PC-9 (cell line): ENCODE data around the gene ACTR10. TPM values are rescaled to one million over a fixed set of nuclear protein-coding genes. Genes with fewer than 3 reads are reported as not detected.
A peak's percentile ranks its signal among the peaks of the same experiment; 100 is the strongest.

Experiments
- BruUV-seq: library from RNA; stranded (reverse); fragments of 400-500 nt; replicated peaks from 2 replicates; lab custom pipeline; 2021; lab: Mats Ljungman, UMichigan
- CTCF ChIA-PET: fragments of 300-600 bp; sonication (Branson Sonifier 250); formaldehyde crosslinking; loops from one replicate; lab custom pipeline; 2022; ENCODE audit warnings: antibody characterized with exemption; lab: Charles Lee
- POLR2A ChIA-PET: fragments of 300-600 bp; sonication (Branson Sonifier 250); formaldehyde crosslinking; loops from one replicate; lab custom pipeline; 2022; ENCODE audit warnings: antibody characterized with exemption; ENCODE audit not compliant: unreplicated experiment; lab: Charles Lee
- DNase-seq, 2 experiments: peaks; one replicate each; pipeline versions ENCODE4 v3.0.0 to v3.0.0-alpha.2; 2015 to 2022; ENCODE audit warnings: mixed read lengths in 1 of 2
- H2AFZ ChIP-seq: fragments of 200-600 bp; sonication (generic); 2 replicates; pipeline ENCODE4 v1.8.1; 2017; ENCODE audit warnings: antibody characterized with exemption
- H3F3A ChIP-seq: fragments of 200-600 bp; sonication (generic); 2 replicates; pipeline ENCODE4 v1.8.1; 2017; ENCODE audit warnings: antibody characterized with exemption, mild to moderate bottlenecking, low read depth; ENCODE audit not compliant: insufficient read depth
- H3K27ac ChIP-seq: fragments of 200-600 bp; sonication (generic); 2 replicates; pipeline ENCODE4 v1.6.1; 2016; ENCODE audit warnings: mixed run types
- H3K27me3 ChIP-seq: fragments of 200-600 bp; sonication (generic); 2 replicates; pipeline ENCODE4 v1.6.1; 2016; ENCODE audit warnings: low read depth, mixed run types; ENCODE audit not compliant: insufficient read depth
- H3K36me3 ChIP-seq: fragments of 200-600 bp; sonication (generic); 2 replicates; pipeline ENCODE4 v1.6.1; 2016; ENCODE audit warnings: low read depth, mixed run types
- H3K4me1 ChIP-seq: fragments of 200-600 bp; sonication (generic); replicated peaks from 2 replicates; pipeline ENCODE4 v1.6.1; 2016; ENCODE audit warnings: mixed run types; ENCODE audit not compliant: insufficient read depth
- H3K4me2 ChIP-seq: fragments of 200-600 bp; sonication (generic); 2 replicates; pipeline ENCODE4 v1.6.1; 2017; ENCODE audit warnings: mixed run types
- H3K4me3 ChIP-seq: fragments of 200-600 bp; sonication (generic); 2 replicates; pipeline ENCODE4 v1.6.1; 2016; ENCODE audit warnings: mixed run types
- H3K79me2 ChIP-seq: fragments of 200-600 bp; sonication (generic); 2 replicates; pipeline ENCODE4 v1.6.1; 2017; ENCODE audit warnings: low read depth, mixed run types
- H3K9me2 ChIP-seq: fragments of 200-600 bp; sonication (generic); 2 replicates; pipeline ENCODE4 v1.8.1; 2017; ENCODE audit warnings: mild to moderate bottlenecking; ENCODE audit not compliant: insufficient read depth
- H3K9me3 ChIP-seq: fragments of 200-600 bp; sonication (generic); 2 replicates; pipeline ENCODE4 v1.8.1; 2016; ENCODE audit warnings: low read depth; ENCODE audit not compliant: insufficient read depth
- H4K20me1 ChIP-seq: fragments of 200-600 bp; sonication (generic); 2 replicates; pipeline ENCODE4 v1.8.1; 2017; ENCODE audit not compliant: insufficient read depth
- EZH2 ChIP-seq: fragments of 200-600 bp; sonication (generic); IDR thresholded peaks from 2 replicates; pipeline ENCODE4 v1.8.0; 2017; ENCODE audit warnings: antibody characterized with exemption, low read depth
- intact Hi-C: fragments of 100-400 bp; cut with micrococcal nuclease; formaldehyde crosslinking; loops from one replicate; pipeline ENCODE4 v1.10.0; 2022; ENCODE audit not compliant: unreplicated experiment
- total RNA-seq: library from RNA; stranded (reverse); gene quantifications from 2 replicates; pipeline ENCODE4 v1.2.3, GENCODE V29; 2021
- TF ChIP-seq, protein P1 (sequence below): fragments of 200-600 bp; sonication (generic); conservative IDR thresholded peaks from 2 replicates; pipeline ENCODE4 v1.6.1; 2017; ENCODE audit warnings: mixed run types, antibody characterized with exemption, mild to moderate bottlenecking, moderate library complexity

ACTR10 gene
- total RNA-seq, 1 experiment from 2014 or later: 36.3 TPM

DNA sequence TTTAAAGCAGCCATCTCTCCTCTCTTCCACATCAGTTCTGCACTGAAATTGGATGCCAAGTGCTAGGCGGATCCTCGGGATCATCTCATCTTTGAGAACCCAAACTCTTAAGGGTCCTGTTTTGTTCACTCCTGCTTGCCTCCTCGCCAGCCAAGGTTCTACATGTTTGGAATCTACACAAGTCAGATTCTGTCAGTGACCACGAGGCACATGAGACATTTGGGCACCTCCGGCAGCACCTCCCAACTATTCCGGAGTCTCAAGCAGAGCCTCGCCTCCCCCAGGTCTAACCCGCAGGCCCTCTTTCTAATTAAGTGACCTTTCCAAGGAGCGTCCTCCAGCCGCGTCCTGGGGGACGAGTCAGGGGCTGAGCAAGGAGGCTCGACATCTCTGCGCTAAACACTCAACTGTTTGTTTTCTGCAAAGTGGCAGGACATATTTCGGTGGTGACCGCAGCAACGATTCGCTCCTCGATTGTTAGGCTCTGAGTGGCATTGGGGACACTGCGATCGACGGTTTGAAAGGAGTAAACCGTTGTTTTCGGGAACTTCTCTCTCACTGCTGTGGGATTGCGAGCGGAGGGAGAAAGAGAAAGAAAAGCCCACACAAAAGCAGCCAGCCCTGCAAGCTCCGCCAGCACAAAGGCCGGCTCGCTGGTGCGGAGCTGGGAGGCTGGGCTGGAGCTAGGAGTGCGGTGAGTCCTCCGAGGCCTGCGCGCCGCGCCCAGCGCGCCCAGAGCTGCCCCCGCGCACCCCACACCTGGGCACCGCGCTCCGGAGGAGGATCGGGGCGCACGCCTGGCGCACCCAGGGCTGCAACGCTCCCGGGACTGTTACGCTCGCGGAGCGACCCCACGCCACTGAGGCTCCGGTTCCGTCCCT, 48.6 kb upstream of the ACTR10 start:
- TF ChIP-seq, protein P1, sequence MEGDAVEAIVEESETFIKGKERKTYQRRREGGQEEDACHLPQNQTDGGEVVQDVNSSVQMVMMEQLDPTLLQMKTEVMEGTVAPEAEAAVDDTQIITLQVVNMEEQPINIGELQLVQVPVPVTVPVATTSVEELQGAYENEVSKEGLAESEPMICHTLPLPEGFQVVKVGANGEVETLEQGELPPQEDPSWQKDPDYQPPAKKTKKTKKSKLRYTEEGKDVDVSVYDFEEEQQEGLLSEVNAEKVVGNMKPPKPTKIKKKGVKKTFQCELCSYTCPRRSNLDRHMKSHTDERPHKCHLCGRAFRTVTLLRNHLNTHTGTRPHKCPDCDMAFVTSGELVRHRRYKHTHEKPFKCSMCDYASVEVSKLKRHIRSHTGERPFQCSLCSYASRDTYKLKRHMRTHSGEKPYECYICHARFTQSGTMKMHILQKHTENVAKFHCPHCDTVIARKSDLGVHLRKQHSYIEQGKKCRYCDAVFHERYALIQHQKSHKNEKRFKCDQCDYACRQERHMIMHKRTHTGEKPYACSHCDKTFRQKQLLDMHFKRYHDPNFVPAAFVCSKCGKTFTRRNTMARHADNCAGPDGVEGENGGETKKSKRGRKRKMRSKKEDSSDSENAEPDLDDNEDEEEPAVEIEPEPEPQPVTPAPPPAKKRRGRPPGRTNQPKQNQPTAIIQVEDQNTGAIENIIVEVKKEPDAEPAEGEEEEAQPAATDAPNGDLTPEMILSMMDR: no peak
- no peak for TF ChIP-seq EZH2
- Histone ChIP-seq H4K20me1 (no peaks in the 10 kb centered on the region), H3K36me3 (no peaks in the 10 kb centered on the region), H3K4me2 (peak overlapping the region; percentile 100), H3K27ac (no peak overlapping the region), H3K79me2 (no peaks in the 10 kb centered on the region), H3K9me3 (no peaks in the 10 kb centered on the region; the same call in 1 of the 2 replicates), H3F3A (no peaks in the 10 kb centered on the region), H3K27me3 (peaks cover 56% of the 10 kb centered on the region), H3K4me1 (peaks cover 7% of the 10 kb centered on the region), H2AFZ (peak overlapping the region; percentile 81), H3K4me3 (peak overlapping the region; percentile 85), H3K9me2 (no peaks in the 10 kb centered on the region)
- ChIA-PET POLR2A (no interaction called here), CTCF (no interaction called here)
- BruUV-seq: no TSS peak
- no peak for DNase-seq
- intact Hi-C loops: no loop called here

DNA sequence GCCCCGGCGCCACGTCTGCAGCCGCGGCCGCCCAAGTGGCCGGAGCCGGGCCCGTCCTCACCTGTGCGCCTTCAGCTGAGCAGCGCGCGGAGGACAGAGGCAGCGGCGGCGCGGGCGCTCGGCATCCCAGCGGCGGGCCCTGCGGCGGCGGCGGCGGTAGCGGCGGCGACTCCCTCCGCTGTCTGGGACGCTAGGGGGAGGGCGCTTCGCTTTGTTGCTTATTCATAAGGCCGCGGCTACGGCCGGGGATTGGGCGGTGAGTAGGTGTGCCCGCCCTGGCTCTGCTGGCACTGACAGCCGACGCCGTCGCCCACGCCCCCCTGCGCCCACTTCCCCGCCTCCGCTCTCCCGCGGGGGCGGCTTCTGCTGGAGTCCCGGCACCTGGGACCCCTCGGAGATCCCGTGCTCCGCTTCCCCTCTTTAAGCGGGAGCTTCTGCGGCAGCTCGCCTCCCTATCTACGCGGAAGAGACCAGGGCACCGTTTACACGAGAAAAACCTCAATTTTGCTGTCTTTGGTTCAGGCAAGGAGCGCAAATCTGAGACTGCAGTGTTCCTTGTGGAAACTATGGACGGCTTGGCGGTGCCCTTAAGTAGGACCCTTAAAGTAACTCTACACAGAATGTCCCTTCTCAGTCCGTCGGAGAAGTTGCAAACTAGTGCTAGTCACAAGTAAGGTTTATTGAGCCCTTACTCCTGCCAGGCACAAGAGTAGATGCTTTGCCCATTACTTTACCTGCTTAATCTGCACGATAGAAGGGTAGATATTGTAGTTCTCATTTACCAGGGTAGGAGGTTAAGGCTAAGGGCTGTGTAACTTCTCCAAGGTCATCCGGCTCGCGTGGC, 47.7 kb upstream of the ACTR10 start, which contains the start of gene ARMH4:
TSS of gene ARMH4 (minus strand) at position 200 of the 844 bp plus-strand sequence. CDS start 12,855 bp downstream, outside the sequence.
- H3K4me2 ChIP-seq: peak within 1 kb of the TSS; percentile 100
- intact Hi-C loops: no loop called here
- no peaks in the 10 kb centered on the region; the same call in 1 of the 2 replicates for H3K9me2 ChIP-seq
- H2AFZ ChIP-seq: peak within 1 kb of the TSS; percentile 81
- H3K27me3 ChIP-seq: peaks cover 54% of the 10 kb centered on the region
- peaks cover 7% of the 10 kb centered on the region for H3K4me1 ChIP-seq
- no peaks in the 10 kb centered on the region for H3K36me3 ChIP-seq
- ChIA-PET POLR2A (no interaction called here), CTCF (no interaction called here)
- no TSS peak for BruUV-seq
- no peaks in the 10 kb centered on the region; the same call in 1 of the 2 replicates for H3K9me3 ChIP-seq
- H3K4me3 ChIP-seq: peak within 1 kb of the TSS; percentile 85
- TF ChIP-seq EZH2: no peak
- TF ChIP-seq, protein P1: no peak
- no peaks in the 10 kb centered on the region for H3K79me2 ChIP-seq
- H3K27ac ChIP-seq: no peak within 1 kb of the TSS
- no peaks in the 10 kb centered on the region for H3F3A ChIP-seq
- DNase-seq: peak; percentile 60 to 66
- H4K20me1 ChIP-seq: no peaks in the 10 kb centered on the region

DNA sequence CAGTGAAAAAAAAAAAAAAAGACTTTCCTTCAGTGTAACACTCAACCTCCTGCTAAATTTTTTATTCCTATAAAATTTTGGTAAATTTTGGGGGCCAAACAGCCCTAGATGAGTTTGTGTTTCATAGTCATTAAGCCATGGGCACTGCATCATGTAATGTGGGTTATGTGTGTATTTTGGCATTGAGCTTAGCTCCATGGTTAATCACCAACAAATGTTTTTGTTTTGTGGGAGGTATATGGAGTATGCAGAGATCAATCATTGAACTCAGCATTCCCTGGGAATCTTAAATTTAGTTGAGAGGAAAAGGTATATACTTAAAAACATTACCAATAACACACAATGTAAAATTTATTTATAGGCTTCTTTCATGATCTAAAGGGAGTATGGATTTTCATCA, 39.4 kb upstream of the ACTR10 start:
- no peaks in the 10 kb centered on the region for H3F3A ChIP-seq
- no peak for TF ChIP-seq EZH2
- TF ChIP-seq, protein P1: no peak
- ChIA-PET POLR2A (no interaction called here), CTCF (interaction anchor here (0.7 kb wide), 1 partner anchor 1329 kb away, joined by 6 read pairs; no protein-coding TSS in a partner anchor)
- no TSS peak for BruUV-seq
- H3K4me3 ChIP-seq: no peak overlapping the region
- no peaks in the 10 kb centered on the region; the same call in 1 of the 2 replicates for H3K9me2 ChIP-seq
- H3K4me1 ChIP-seq: no peaks in the 10 kb centered on the region
- no peaks in the 10 kb centered on the region for H3K79me2 ChIP-seq
- DNase-seq: no peak
- no peak overlapping the region for H3K4me2 ChIP-seq
- H3K27me3 ChIP-seq: no peaks in the 10 kb centered on the region
- no peaks in the 10 kb centered on the region for H3K36me3 ChIP-seq
- H3K27ac ChIP-seq: no peak overlapping the region
- no peaks in the 10 kb centered on the region for H4K20me1 ChIP-seq
- no peaks in the 10 kb centered on the region for H3K9me3 ChIP-seq
- H2AFZ ChIP-seq: no peak overlapping the region
- intact Hi-C loops: no loop called here
